ENCODE data around the gene FAM120AOS. TPM values are rescaled to one million over a fixed set of nuclear protein-coding genes. Genes with fewer than 3 reads are reported as not detected.

Gene FAM120AOS
- total RNA-seq, 4 donors from 2014 or later = 22.8 to 49.5 (median 32.4) TPM

DNA sequence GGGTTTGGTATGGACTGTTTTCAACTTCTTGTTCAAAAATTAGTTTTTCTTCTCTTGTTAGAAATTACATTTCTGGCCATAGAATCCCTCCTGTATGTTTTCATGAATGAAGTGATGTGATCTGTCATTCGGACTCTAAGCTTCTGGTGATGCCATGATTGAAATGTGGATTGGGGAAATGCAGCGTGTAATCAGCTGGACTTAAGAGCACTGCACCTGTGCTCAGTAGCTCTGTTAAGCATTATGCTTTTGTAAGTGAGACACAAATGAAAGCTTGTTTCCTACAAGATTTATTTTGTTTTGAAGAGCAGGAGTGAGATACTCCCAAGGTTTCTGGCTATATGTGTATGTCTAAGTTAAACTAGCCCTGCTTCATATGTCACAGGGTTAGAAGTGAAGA lies 24.0 kb upstream of the FAM120AOS start:
- H3K27ac ChIP-seq = no peak overlapping the region
- no peaks in the 10 kb centered on the region for H3K9me3 ChIP-seq
- H3K4me1 ChIP-seq = peaks cover 29 to 48% of the 10 kb centered on the region in 2 donors
- DNase-seq (no peak), ATAC-seq (no peak)
- no peaks in the 10 kb centered on the region for H3K27me3 ChIP-seq
- no peaks in the 10 kb centered on the region for H3K36me3 ChIP-seq
- TF ChIP-seq, protein P1, sequence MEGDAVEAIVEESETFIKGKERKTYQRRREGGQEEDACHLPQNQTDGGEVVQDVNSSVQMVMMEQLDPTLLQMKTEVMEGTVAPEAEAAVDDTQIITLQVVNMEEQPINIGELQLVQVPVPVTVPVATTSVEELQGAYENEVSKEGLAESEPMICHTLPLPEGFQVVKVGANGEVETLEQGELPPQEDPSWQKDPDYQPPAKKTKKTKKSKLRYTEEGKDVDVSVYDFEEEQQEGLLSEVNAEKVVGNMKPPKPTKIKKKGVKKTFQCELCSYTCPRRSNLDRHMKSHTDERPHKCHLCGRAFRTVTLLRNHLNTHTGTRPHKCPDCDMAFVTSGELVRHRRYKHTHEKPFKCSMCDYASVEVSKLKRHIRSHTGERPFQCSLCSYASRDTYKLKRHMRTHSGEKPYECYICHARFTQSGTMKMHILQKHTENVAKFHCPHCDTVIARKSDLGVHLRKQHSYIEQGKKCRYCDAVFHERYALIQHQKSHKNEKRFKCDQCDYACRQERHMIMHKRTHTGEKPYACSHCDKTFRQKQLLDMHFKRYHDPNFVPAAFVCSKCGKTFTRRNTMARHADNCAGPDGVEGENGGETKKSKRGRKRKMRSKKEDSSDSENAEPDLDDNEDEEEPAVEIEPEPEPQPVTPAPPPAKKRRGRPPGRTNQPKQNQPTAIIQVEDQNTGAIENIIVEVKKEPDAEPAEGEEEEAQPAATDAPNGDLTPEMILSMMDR (IDR thresholded peaks at IDR 0.05 in 4 of 5, conservative IDR thresholded peaks at IDR 0.05 in 1 of 5) = no peak
- no peak for TF ChIP-seq POLR2A (IDR thresholded peaks at IDR 0.05)
- no peak overlapping the region for H3K4me3 ChIP-seq
- in situ Hi-C loops (cut with MboI; ENCODE audit: low sequenced_read_pairs in 4 of 4) = no loop called here
- intact Hi-C loops (cut with DNase I; ENCODE audit: low total_unique reads) = no loop called here

DNA sequence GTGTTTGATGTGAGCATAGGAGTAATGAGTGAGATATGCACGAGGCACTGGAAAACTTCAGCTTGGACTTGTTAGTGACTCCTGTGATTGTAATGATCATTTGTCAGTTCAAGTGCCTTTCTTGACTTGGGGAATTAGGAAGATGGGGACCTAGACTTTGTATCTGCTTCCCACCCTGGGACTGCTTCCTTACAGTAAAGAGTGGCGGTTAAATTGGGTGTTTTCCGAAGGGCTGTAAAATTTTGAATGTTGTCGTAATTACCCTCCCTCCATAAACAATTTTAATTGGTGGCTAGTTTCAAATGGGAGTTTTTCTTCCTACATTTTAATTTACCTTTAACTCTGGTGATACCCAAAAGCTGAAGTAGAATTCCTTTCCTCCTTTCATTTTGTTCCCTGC lies 23.5 kb upstream of the FAM120AOS start:
- H3K36me3 ChIP-seq = no peaks in the 10 kb centered on the region
- H3K9me3 ChIP-seq = no peaks in the 10 kb centered on the region
- no peaks in the 10 kb centered on the region for H3K27me3 ChIP-seq
- no peak overlapping the region for H3K4me3 ChIP-seq
- no peak overlapping the region for H3K27ac ChIP-seq
- H3K4me1 ChIP-seq = peaks cover 29 to 48% of the 10 kb centered on the region in 2 donors
- ATAC-seq (no peak), DNase-seq (no peak)
- in situ Hi-C loops (cut with MboI; ENCODE audit: low sequenced_read_pairs in 4 of 4) = no loop called here
- intact Hi-C loops (cut with DNase I; ENCODE audit: low total_unique reads) = no loop called here
- TF ChIP-seq, protein P1 (IDR thresholded peaks at IDR 0.05 in 4 of 5, conservative IDR thresholded peaks at IDR 0.05 in 1 of 5) = no peak
- no peak for TF ChIP-seq POLR2A (IDR thresholded peaks at IDR 0.05)

DNA sequence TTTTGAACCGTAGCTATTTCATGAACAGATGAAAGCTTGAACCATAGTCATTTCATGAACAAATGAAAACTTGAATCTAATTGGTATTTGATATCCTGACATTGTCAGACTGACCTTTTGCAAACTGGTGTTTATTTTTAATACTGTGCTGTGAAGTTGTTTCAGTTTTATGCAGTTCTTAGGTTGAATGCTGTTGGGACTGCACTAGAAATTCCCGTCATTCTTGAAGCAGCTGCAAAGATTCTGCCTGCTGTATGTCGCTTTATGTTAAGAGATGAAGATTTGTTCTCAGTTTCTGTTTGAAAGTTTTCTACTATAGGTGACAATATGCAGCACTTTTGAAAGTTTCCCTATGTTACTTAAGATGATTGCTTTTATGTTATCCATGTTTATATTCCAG lies 22.5 kb upstream of the FAM120AOS start:
- Histone ChIP-seq H3K4me1 (peaks cover 24 to 52% of the 10 kb centered on the region in 2 donors), H3K9me3 (no peaks in the 10 kb centered on the region), H3K27ac (no peak overlapping the region), H3K27me3 (no peaks in the 10 kb centered on the region), H3K4me3 (no peak overlapping the region), H3K36me3 (no peaks in the 10 kb centered on the region)
- intact Hi-C loops (cut with DNase I; ENCODE audit: low total_unique reads) (no loop called here), in situ Hi-C loops (cut with MboI; ENCODE audit: low sequenced_read_pairs in 4 of 4) (no loop called here)
- DNase-seq (no peak), ATAC-seq (no peak)
- TF ChIP-seq, protein P1 (IDR thresholded peaks at IDR 0.05 in 4 of 5, conservative IDR thresholded peaks at IDR 0.05 in 1 of 5) = no peak
- no peak for TF ChIP-seq POLR2A (IDR thresholded peaks at IDR 0.05)

DNA sequence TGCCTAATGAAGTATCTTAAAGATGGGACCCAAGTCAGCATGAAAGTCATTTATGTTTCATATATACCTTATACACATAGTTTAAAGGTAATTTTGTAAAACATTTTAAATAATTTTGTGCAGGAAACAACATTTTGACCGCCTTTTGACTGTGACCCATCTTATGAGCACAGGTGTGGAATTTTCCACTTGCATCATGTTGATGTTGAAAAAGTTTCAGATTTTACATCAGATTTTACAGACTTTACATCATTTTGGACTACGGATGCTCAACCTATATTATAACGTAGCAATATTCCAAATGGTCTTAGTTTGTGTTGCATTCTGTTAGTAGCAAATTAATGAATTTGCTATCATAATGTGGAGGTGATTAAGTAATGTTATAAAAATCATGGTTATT lies 21.7 kb upstream of the FAM120AOS start:
- TF ChIP-seq, protein P1 (IDR thresholded peaks at IDR 0.05 in 4 of 5, conservative IDR thresholded peaks at IDR 0.05 in 1 of 5) = no peak
- TF ChIP-seq POLR2A (IDR thresholded peaks at IDR 0.05) = no peak
- Histone ChIP-seq H3K36me3 (no peaks in the 10 kb centered on the region), H3K4me3 (no peak overlapping the region), H3K27ac (no peak overlapping the region), H3K4me1 (peaks cover 22 to 52% of the 10 kb centered on the region in 2 donors), H3K27me3 (no peaks in the 10 kb centered on the region), H3K9me3 (no peaks in the 10 kb centered on the region)
- no peak for ATAC-seq
- intact Hi-C loops (cut with DNase I; ENCODE audit: low total_unique reads) = no loop called here
- no peak for DNase-seq
- in situ Hi-C loops (cut with MboI; ENCODE audit: low sequenced_read_pairs in 4 of 4) = no loop called here

DNA sequence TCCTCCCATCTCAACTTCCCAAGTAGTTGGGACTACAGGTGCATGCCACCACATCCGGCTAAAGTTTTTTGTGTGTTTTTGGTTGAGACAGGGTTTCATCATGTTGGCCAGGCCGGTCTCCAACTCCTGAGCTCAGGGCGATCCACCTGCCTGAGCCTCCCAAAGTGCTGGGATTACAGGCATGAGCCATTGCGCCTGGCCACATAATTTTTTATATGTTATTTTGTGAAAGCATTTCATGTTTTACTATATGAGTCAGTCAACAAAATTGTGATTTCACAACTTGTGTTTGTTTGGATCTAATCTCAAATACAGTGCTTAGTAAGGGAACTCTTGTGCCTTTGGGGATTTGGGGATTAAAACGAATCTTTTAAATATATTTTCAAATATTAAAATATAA lies 20.0 kb upstream of the FAM120AOS start:
- Histone ChIP-seq H3K4me1 (peaks cover 31 to 60% of the 10 kb centered on the region in 2 donors), H3K36me3 (no peaks in the 10 kb centered on the region), H3K4me3 (no peak overlapping the region), H3K27me3 (no peaks in the 10 kb centered on the region), H3K9me3 (no peaks in the 10 kb centered on the region), H3K27ac (no peak overlapping the region)
- no peak for TF ChIP-seq POLR2A (IDR thresholded peaks at IDR 0.05)
- TF ChIP-seq, protein P1 (IDR thresholded peaks at IDR 0.05 in 4 of 5, conservative IDR thresholded peaks at IDR 0.05 in 1 of 5) = no peak
- ATAC-seq (no peak), DNase-seq (no peak)
- intact Hi-C loops (cut with DNase I; ENCODE audit: low total_unique reads) = no loop called here
- in situ Hi-C loops (cut with MboI; ENCODE audit: low sequenced_read_pairs in 4 of 4) = loop anchor here in 2 of 4 donors (25.0 kb wide), 2 partner anchors 89 to 361 kb away; no protein-coding TSS in a partner anchor
